Measurements from ENCODE around the gene COL6A1. TPM values are rescaled to one million over a fixed set of nuclear protein-coding genes. Genes with fewer than 3 reads are reported as not detected.

COL6A1 gene
- total and polyA plus RNA-seq, 2 donors (not counting 3 experiments of a cell fraction or from before 2014, with no cell fraction given): 30.1 to 42.4 TPM

GRCh38 chr21:45972716-45973474 lies 8.7 kb upstream of the COL6A1 start:
- Histone ChIP-seq H3K4me3 (replicated peaks in 1 of 3; ENCODE audit: insufficient read depth in 1 of 3, low read depth in 1 of 3, low read length in 3 of 3) (peak overlapping the region; percentile 7 to 56 (median 27)), H4K20me1 (replicated peaks; ENCODE audit: control insufficient read depth, extremely low read depth, insufficient read depth, low read length) (no peaks in the 10 kb centered on the region), H3K4me2 (ENCODE audit: insufficient read depth, low read length) (peak overlapping the region; percentile 54), H3K79me2 (ENCODE audit: control insufficient read depth, insufficient read depth, low read length) (no peaks in the 10 kb centered on the region), H3K27ac (ENCODE audit: insufficient read depth, low read depth, low read length) (peak overlapping the region; percentile 35), H3K4me1 (ENCODE audit: control insufficient read depth, extremely low read depth, insufficient read depth, low read length) (peaks cover 29% of the 10 kb centered on the region), H3K27me3 (ENCODE audit: control insufficient read depth in 2 of 2, insufficient read depth in 2 of 2, low read length in 2 of 2) (peaks cover 0 to 2% of the 10 kb centered on the region in 2 experiments), H3K9me1 (replicated peaks; ENCODE audit: control insufficient read depth, extremely low read depth, insufficient read depth, low read length) (no peaks in the 10 kb centered on the region), H2AFZ (ENCODE audit: low read depth, low read length) (peak overlapping the region; percentile 93), H3K36me3 (ENCODE audit: control insufficient read depth in 2 of 2, extremely low read depth in 1 of 2, insufficient read depth in 2 of 2, low read length in 2 of 2) (no peaks in the 10 kb centered on the region), H3K9ac (replicated peaks; ENCODE audit: extremely low read depth, insufficient read depth, low read length) (peak overlapping the region; percentile 65), H3K9me3 (replicated peaks; ENCODE audit: control insufficient read depth, insufficient read depth, low read length) (no peaks in the 10 kb centered on the region)
- no TSS peak for BruUV-seq (replicated peaks)
- peak; percentile 14 for DNase-seq (ENCODE audit: low read depth, low spot score)
- FAIRE-seq: no peak
- ChIA-PET CTCF (interaction anchor here (0.7 to 5.1 kb wide), 14 partner anchors 8 to 313 kb away, joined by 3 to 78 read pairs (median 4); partner anchors contain the start of genes COL6A1, MCM3AP and YBEY), POLR2A (no interaction called here)
- intact Hi-C loops (cut with micrococcal nuclease) (loop anchor here (1.0 to 5.0 kb wide), 4 partner anchors 8 to 254 kb away; partner anchors contain the start of genes COL6A1, COL6A2 and LSS), dilution Hi-C loops (cut with MboI; ENCODE audit: extremely low pct_ligation_motif_present, low sequenced_read_pairs) (no loop called here)
- TF ChIP-seq EZH2 (IDR thresholded peaks at IDR 0.05; ENCODE audit: borderline replicate concordance, low read depth, low read length, severe bottlenecking) (peak; percentile 45), POLR2A (IDR thresholded peaks at IDR 0.05; ENCODE audit: low read depth, low read length) (no peak)

DNA sequence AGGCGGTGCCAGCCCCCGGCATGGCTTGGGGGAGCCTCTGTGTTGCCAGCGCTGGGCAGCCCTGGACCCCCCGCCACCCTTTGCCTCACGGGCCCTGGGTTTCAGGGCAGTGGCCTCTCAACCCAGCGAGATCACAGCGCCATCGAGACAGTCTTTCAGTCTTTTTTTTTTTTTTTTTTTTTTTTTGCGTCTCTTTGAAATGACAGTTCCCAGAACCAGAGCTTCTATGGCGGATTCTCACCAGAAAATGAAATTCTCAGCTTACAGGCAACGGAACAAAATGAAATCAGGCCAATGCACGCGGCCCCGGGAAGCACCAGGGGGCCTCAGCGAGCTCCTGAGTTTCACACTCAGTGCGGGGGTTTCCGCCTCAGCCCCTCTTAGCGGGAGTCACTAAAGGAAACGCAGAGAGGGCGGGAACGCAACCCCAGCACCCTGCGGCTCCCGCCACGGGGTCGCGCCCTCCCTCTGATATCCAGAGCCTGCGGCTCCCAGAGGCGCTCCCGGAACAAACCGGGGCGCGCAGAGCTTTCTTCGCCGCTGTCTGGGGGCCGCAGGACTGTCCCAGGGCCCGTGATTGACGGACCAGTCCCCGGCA lies 8.0 kb upstream of the COL6A1 start:
- Histone ChIP-seq H3K9me3 (replicated peaks; ENCODE audit: control insufficient read depth, insufficient read depth, low read length) (no peaks in the 10 kb centered on the region), H3K27ac (ENCODE audit: insufficient read depth, low read depth, low read length) (peak overlapping the region; percentile 35), H3K9ac (replicated peaks; ENCODE audit: extremely low read depth, insufficient read depth, low read length) (peak overlapping the region; percentile 65), H2AFZ (ENCODE audit: low read depth, low read length) (peak overlapping the region; percentile 93), H4K20me1 (replicated peaks; ENCODE audit: control insufficient read depth, extremely low read depth, insufficient read depth, low read length) (no peaks in the 10 kb centered on the region), H3K4me1 (ENCODE audit: control insufficient read depth, extremely low read depth, insufficient read depth, low read length) (peaks cover 29% of the 10 kb centered on the region), H3K36me3 (ENCODE audit: control insufficient read depth in 2 of 2, extremely low read depth in 1 of 2, insufficient read depth in 2 of 2, low read length in 2 of 2) (no peaks in the 10 kb centered on the region), H3K27me3 (ENCODE audit: control insufficient read depth in 2 of 2, insufficient read depth in 2 of 2, low read length in 2 of 2) (peaks cover 0 to 2% of the 10 kb centered on the region in 2 experiments), H3K4me2 (ENCODE audit: insufficient read depth, low read length) (peak overlapping the region; percentile 54), H3K79me2 (ENCODE audit: control insufficient read depth, insufficient read depth, low read length) (no peaks in the 10 kb centered on the region), H3K9me1 (replicated peaks; ENCODE audit: control insufficient read depth, extremely low read depth, insufficient read depth, low read length) (no peaks in the 10 kb centered on the region), H3K4me3 (replicated peaks in 1 of 3; ENCODE audit: insufficient read depth in 1 of 3, low read depth in 1 of 3, low read length in 3 of 3) (peak overlapping the region; percentile 7 to 56 (median 34))
- no peak for TF ChIP-seq JUN (IDR thresholded peaks at IDR 0.05; ENCODE audit: borderline replicate concordance, insufficient read depth, insufficient read length, low read depth)
- peak; percentile 70 to 83 for TF ChIP-seq CTCF (IDR thresholded peaks at IDR 0.05; ENCODE audit: extremely low read depth in 1 of 2, insufficient read depth in 1 of 2, low read depth in 1 of 2, low read length in 2 of 2)
- TF ChIP-seq POLR2AphosphoS5 (IDR thresholded peaks at IDR 0.05; ENCODE audit: insufficient read depth, low read depth, low read length): no peak
- TF ChIP-seq POLR2A (IDR thresholded peaks at IDR 0.05; ENCODE audit: low read depth, low read length): no peak
- DNase-seq (ENCODE audit: low read depth, low spot score) (peak; percentile 77), FAIRE-seq (peak; percentile 75)
- CTCF ChIA-PET: interaction anchor here (0.6 to 5.1 kb wide), 15 partner anchors 9 to 670 kb away, joined by 3 to 78 read pairs (median 4); partner anchors contain the start of genes COL6A1, MCM3AP and YBEY
- intact Hi-C loops (cut with micrococcal nuclease): loop anchor here (1.0 to 5.0 kb wide), 4 partner anchors 8 to 254 kb away; partner anchors contain the start of genes COL6A1, COL6A2 and LSS
- TSS peak; percentile 33 for BruUV-seq (replicated peaks)
- dilution Hi-C loops (cut with MboI; ENCODE audit: extremely low pct_ligation_motif_present, low sequenced_read_pairs): no loop called here
- POLR2A ChIA-PET: no interaction called here

Measured in endothelial cell of umbilical vein (primary cell).